AG04450 (cell line): ENCODE measurements around the gene KCNJ8. TPM values are rescaled to one million over a fixed set of nuclear protein-coding genes. Genes with fewer than 3 reads are reported as not detected.
A peak's percentile ranks its signal among the peaks of the same experiment; 100 is the strongest.

Experiments
- CTCF ChIA-PET: fragments of 300-600, 350-600 bp; formaldehyde crosslinking; extraction: SDS; loops from one replicate; lab custom pipeline; 2022; ENCODE audit warnings: antibody characterized with exemption, inconsistent platforms; lab: Charles Lee
- POLR2A ChIA-PET: fragments of 350-600 bp; formaldehyde crosslinking; extraction: SDS; loops from one replicate; lab custom pipeline; 2021; ENCODE audit warnings: antibody characterized with exemption, inconsistent platforms; lab: Yijun Ruan, JAX
- DNase-seq: peaks from one replicate; pipeline ENCODE4 v3.0.0-alpha.2; 2011; ENCODE audit warnings: low read depth, low spot score
- H3K27ac ChIP-seq: one replicate; pipeline ENCODE4 v1.5.1; 2012; ENCODE audit warnings: low read depth, low read length, control low read depth
- H3K27me3 ChIP-seq: one replicate; pipeline ENCODE4 v1.6.0; 2012; ENCODE audit warnings: low read length; ENCODE audit not compliant: control insufficient read depth, insufficient read depth
- H3K4me3 ChIP-seq: 2 replicates; pipeline ENCODE4 v1.5.1; 2011; ENCODE audit warnings: mild to moderate bottlenecking, low read depth, low read length, control low read depth
- H3K9me3 ChIP-seq: 2 replicates; pipeline ENCODE4 v1.5.1; 2012; ENCODE audit warnings: low read length; ENCODE audit not compliant: control insufficient read depth, insufficient read depth
- CTCF ChIP-seq: IDR thresholded peaks from 2 replicates; pipeline ENCODE4 v1.5.1; 2011; ENCODE audit warnings: low read depth, low read length, control low read depth, inconsistent platforms
- polyA plus RNA-seq: library from polyadenylated mRNA; depleted of rRNA; stranded (reverse); fragments of >200 nt; gene quantifications from 2 replicates; pipeline ENCODE4 v1.2.3, GENCODE V29; 2011

Gene KCNJ8
- polyA plus RNA-seq, 1 experiment = 6.0 TPM

- ChIA-PET CTCF (interaction anchor here (0.6 to 1.4 kb wide), 5 partner anchors 10 to 641 kb away, joined by 3 to 5 read pairs (median 4); no protein-coding TSS in a partner anchor), POLR2A (no interaction called here)
- TF ChIP-seq CTCF = no peak
- peak; percentile 46 for DNase-seq
- H3K27me3 ChIP-seq = no peaks in the 10 kb centered on the region
- no peak overlapping the region for H3K4me3 ChIP-seq
- no peak overlapping the region for H3K27ac ChIP-seq
- no peaks in the 10 kb centered on the region for H3K9me3 ChIP-seq
These were observed 44.1 kb upstream of the KCNJ8 start for GRCh38 chr12:21818627-21819026.

- no peak for TF ChIP-seq CTCF
- ChIA-PET POLR2A (no interaction called here), CTCF (no interaction called here)
- no peaks in the 10 kb centered on the region for H3K9me3 ChIP-seq
- no peaks in the 10 kb centered on the region for H3K27me3 ChIP-seq
- H3K4me3 ChIP-seq = no peak overlapping the region
- no peak for DNase-seq
- no peak overlapping the region for H3K27ac ChIP-seq
These were observed 41.0 kb upstream of the KCNJ8 start for GRCh38 chr12:21815306-21816062.

GRCh38 chr12:21814814-21815213 is 40.3 kb upstream of the KCNJ8 start:
- CTCF ChIA-PET = interaction anchor here (0.6 kb wide), 1 partner anchor 11 kb away, joined by 9 read pairs; no protein-coding TSS in a partner anchor

GRCh38 chr12:21814327-21814726 is 39.8 kb upstream of the KCNJ8 start:
- CTCF ChIA-PET = interaction anchor here (0.6 kb wide), 1 partner anchor 11 kb away, joined by 9 read pairs; no protein-coding TSS in a partner anchor
- DNase-seq = no peak
- no peaks in the 10 kb centered on the region for H3K9me3 ChIP-seq
- POLR2A ChIA-PET = no interaction called here
- TF ChIP-seq CTCF = no peak
- H3K4me3 ChIP-seq = no peak overlapping the region
- H3K27me3 ChIP-seq = no peaks in the 10 kb centered on the region
- no peak overlapping the region for H3K27ac ChIP-seq

More at GRCh38 chr12:21814814-21815213, 40.3 kb upstream of the KCNJ8 start:
- Histone ChIP-seq H3K27ac (no peak overlapping the region), H3K4me3 (no peak overlapping the region), H3K27me3 (no peaks in the 10 kb centered on the region), H3K9me3 (no peaks in the 10 kb centered on the region)
- no peak for DNase-seq
- no peak for TF ChIP-seq CTCF
- POLR2A ChIA-PET = no interaction called here

GRCh38 chr12:21813751-21814150 is 39.2 kb upstream of the KCNJ8 start:
- no peak for DNase-seq
- CTCF ChIA-PET = no interaction called here
- H3K4me3 ChIP-seq = no peak overlapping the region
- POLR2A ChIA-PET = no interaction called here
- no peak overlapping the region for H3K27ac ChIP-seq
- TF ChIP-seq CTCF = no peak
- H3K27me3 ChIP-seq = no peaks in the 10 kb centered on the region
- H3K9me3 ChIP-seq = no peaks in the 10 kb centered on the region
